Nephron (organoid): ENCODE data around the gene SRPX2.
"Not testable (repeated sequence)": the region's sequence is repeated elsewhere in the genome, so short reads cannot be mapped to it uniquely, and the experiment has no call there.

Experiments
- H3K27ac Mint-ChIP-seq, 3 experiments: 2 replicates each; pipeline ENCODE4 v1.8.0; 2020; ENCODE audit warnings: mixed read lengths in 3 of 3, mild to moderate bottlenecking in 2 of 3, moderate library complexity in 1 of 3
- H3K27me3 Mint-ChIP-seq: 2 replicates; pipeline ENCODE4 v1.8.0; 2021; ENCODE audit warnings: low read depth, mild to moderate bottlenecking, moderate library complexity, mixed read lengths
- H3K36me3 Mint-ChIP-seq: 2 replicates; pipeline ENCODE4 v1.8.0; 2020; ENCODE audit warnings: low read depth, mixed read lengths
- H3K4me1 Mint-ChIP-seq: 2 replicates; pipeline ENCODE4 v1.8.0; 2020; ENCODE audit warnings: mixed read lengths
- H3K4me3 Mint-ChIP-seq, 3 experiments: 2 replicates each; pipeline ENCODE4 v1.8.0; 2020; ENCODE audit warnings: mild to moderate bottlenecking in 3 of 3, mixed read lengths in 3 of 3, moderate library complexity in 2 of 3
- H3K9me3 Mint-ChIP-seq: 2 replicates; pipeline ENCODE4 v1.8.0; 2020; ENCODE audit warnings: mixed read lengths
- TF ChIP-seq, protein P1 (sequence below), 3 experiments: fragments of 200-600 bp; sonication (generic); IDR thresholded peaks; one replicate each; pipeline ENCODE4 v1.5.0; 2021; ENCODE audit warnings: antibody characterized with exemption in 3 of 3; ENCODE audit not compliant: unreplicated experiment in 3 of 3

Gene SRPX2

GRCh38 chrX:100721328-100721727 lies 77.3 kb downstream of the SRPX2 start:
- Mint-ChIP-seq H3K4me1 (peaks cover 8% of the 10 kb centered on the region), H3K9me3 (peaks cover 10% of the 10 kb centered on the region), H3K36me3 (no peaks in the 10 kb centered on the region), H3K27me3 (peaks cover 4% of the 10 kb centered on the region), H3K27ac (peak overlapping the region in 1 of 3 experiments; percentile 66), H3K4me3 (no peak overlapping the region)
- TF ChIP-seq, protein P1, sequence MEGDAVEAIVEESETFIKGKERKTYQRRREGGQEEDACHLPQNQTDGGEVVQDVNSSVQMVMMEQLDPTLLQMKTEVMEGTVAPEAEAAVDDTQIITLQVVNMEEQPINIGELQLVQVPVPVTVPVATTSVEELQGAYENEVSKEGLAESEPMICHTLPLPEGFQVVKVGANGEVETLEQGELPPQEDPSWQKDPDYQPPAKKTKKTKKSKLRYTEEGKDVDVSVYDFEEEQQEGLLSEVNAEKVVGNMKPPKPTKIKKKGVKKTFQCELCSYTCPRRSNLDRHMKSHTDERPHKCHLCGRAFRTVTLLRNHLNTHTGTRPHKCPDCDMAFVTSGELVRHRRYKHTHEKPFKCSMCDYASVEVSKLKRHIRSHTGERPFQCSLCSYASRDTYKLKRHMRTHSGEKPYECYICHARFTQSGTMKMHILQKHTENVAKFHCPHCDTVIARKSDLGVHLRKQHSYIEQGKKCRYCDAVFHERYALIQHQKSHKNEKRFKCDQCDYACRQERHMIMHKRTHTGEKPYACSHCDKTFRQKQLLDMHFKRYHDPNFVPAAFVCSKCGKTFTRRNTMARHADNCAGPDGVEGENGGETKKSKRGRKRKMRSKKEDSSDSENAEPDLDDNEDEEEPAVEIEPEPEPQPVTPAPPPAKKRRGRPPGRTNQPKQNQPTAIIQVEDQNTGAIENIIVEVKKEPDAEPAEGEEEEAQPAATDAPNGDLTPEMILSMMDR (IDR thresholded peaks at IDR 0.05; ENCODE audit: unreplicated experiment in 3 of 3): no peak

DNA sequence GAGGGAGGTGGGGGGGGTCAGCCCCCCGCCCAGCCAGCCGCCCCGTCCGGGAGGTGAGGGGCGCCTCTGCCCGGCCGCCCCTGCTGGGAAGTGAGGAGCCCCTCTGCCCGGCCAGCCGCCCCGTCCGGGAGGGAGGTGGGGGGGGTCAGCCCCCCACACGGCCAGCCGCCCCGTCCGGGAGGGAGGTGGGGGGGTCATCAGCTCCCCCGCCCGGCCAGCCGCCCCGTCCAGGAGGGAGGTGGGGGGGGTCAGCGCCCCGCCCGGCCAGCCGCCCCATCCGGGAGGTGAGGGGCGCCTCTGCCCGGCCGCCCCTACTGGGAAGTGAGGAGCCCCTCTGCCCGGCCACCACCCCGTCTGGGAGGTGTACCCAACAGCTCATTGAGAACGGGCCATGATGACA lies 80.0 kb downstream of the SRPX2 start:
- H3K9me3 Mint-ChIP-seq: peaks cover 15% of the 10 kb centered on the region
- not testable (repeated sequence) for H3K27me3 Mint-ChIP-seq, H3K4me1 Mint-ChIP-seq, H3K4me3 Mint-ChIP-seq, H3K27ac Mint-ChIP-seq, H3K36me3 Mint-ChIP-seq
